ENCODE results near the gene SREBF2.

DNA sequence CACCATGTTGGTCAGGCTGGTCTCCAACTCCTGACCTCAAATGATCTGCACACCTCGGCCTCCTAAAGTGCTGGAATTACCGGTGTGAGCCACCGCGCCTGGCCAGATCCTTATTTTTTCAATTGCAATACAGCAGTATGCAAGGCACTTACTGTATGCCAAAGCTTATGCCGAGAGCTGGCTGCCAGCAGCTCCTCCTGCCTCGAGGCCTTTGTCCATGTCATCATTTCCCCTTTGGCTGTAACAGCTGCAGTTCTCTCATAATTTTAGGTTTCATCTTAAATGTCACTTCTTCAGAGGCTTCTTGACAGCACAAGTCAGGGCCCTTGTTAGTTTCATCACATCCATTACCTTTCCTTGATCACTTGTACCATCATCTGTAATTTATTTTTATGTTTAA lies 1.5 kb upstream of the SREBF2 start:
- TF ChIP-seq, protein P1, sequence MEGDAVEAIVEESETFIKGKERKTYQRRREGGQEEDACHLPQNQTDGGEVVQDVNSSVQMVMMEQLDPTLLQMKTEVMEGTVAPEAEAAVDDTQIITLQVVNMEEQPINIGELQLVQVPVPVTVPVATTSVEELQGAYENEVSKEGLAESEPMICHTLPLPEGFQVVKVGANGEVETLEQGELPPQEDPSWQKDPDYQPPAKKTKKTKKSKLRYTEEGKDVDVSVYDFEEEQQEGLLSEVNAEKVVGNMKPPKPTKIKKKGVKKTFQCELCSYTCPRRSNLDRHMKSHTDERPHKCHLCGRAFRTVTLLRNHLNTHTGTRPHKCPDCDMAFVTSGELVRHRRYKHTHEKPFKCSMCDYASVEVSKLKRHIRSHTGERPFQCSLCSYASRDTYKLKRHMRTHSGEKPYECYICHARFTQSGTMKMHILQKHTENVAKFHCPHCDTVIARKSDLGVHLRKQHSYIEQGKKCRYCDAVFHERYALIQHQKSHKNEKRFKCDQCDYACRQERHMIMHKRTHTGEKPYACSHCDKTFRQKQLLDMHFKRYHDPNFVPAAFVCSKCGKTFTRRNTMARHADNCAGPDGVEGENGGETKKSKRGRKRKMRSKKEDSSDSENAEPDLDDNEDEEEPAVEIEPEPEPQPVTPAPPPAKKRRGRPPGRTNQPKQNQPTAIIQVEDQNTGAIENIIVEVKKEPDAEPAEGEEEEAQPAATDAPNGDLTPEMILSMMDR (IDR thresholded peaks at IDR 0.05), result no peak
- no peak for TF ChIP-seq EZH2 (IDR thresholded peaks at IDR 0.05; ENCODE audit: borderline replicate concordance, insufficient read depth, low read depth, low read length, poor library complexity, severe bottlenecking)
